Common myeloid progenitor, CD34-positive (primary cell): Measurements from ENCODE around the gene IL6R.

ENCODE experiments used
- CTCF ChIA-PET: fragments of 350-600 bp; sonication (Branson Sonifier 250); formaldehyde crosslinking; loops from one replicate; lab custom pipeline; 2021; ENCODE audit warnings: antibody characterized with exemption; lab: Charles Lee
- POLR2A ChIA-PET: fragments of 350-600 bp; sonication (Branson Sonifier 250); formaldehyde crosslinking; loops from one replicate; lab custom pipeline; 2021; ENCODE audit warnings: antibody characterized with exemption; lab: Charles Lee
- DNase-seq, 3 donors: peaks; one replicate each; pipeline versions ENCODE4 v3.0.0 to v3.0.0-alpha.2; 2013
- H3K27ac ChIP-seq, 2 experiments: 1 replicate in 1 of 2; 2 replicates in 1 of 2; pipeline ENCODE4 v1.7.0; 2013; ENCODE audit warnings: inconsistent platforms in 2 of 2, low read length in 2 of 2, mild to moderate bottlenecking in 2 of 2, low read depth in 1 of 2, moderate library complexity in 1 of 2; ENCODE audit not compliant: severe bottlenecking in 2 of 2, insufficient read depth in 1 of 2, poor library complexity in 1 of 2
- H3K27me3 ChIP-seq, 5 experiments: replicated peaks in 2 of 5; 1 replicate in 3 of 5; 2 replicates in 2 of 5; pipeline versions ENCODE4 v1.6.1 to v1.7.0; 2013; ENCODE audit warnings: low read length in 4 of 5, mild to moderate bottlenecking in 2 of 5, moderate library complexity in 2 of 5, inconsistent platforms in 1 of 5; ENCODE audit not compliant: insufficient read depth in 5 of 5, control insufficient read depth in 4 of 5
- H3K36me3 ChIP-seq, 4 experiments: 1 replicate in 2 of 4; 2 replicates in 2 of 4; pipeline versions ENCODE4 v1.6.1 to v1.7.0; 2013; ENCODE audit warnings: low read length in 3 of 4, control low read depth in 1 of 4, mild to moderate bottlenecking in 1 of 4; ENCODE audit not compliant: control insufficient read depth in 4 of 4, insufficient read depth in 4 of 4
- H3K4me1 ChIP-seq, 4 experiments: 1 replicate in 3 of 4; 2 replicates in 1 of 4; pipeline versions ENCODE4 v1.6.1 to v1.7.1; 2013; ENCODE audit warnings: low read length in 3 of 4, mild to moderate bottlenecking in 3 of 4, control low read depth in 1 of 4, inconsistent platforms in 1 of 4, moderate library complexity in 1 of 4; ENCODE audit not compliant: control insufficient read depth in 4 of 4, insufficient read depth in 4 of 4; ENCODE audit errors: control extremely low read depth in 1 of 4
- H3K4me3 ChIP-seq, 7 experiments: 1 replicate in 4 of 7; 2 replicates in 3 of 7; pipeline versions ENCODE4 v1.5.1 to v1.7.0; 2013; ENCODE audit warnings: mild to moderate bottlenecking in 7 of 7, low read length in 6 of 7, moderate library complexity in 6 of 7, inconsistent platforms in 2 of 7, low read depth in 2 of 7, control low read depth in 1 of 7; ENCODE audit not compliant: insufficient read depth in 4 of 7, control insufficient read depth in 1 of 7; ENCODE audit errors: extremely low read depth in 1 of 7
- H3K9me3 ChIP-seq, 5 experiments: 1 replicate in 4 of 5; 2 replicates in 1 of 5; pipeline versions ENCODE4 v1.6.1 to v1.7.1; 2013; ENCODE audit warnings: low read length in 4 of 5, mild to moderate bottlenecking in 2 of 5, inconsistent platforms in 1 of 5, low read depth in 1 of 5, moderate library complexity in 1 of 5; ENCODE audit not compliant: control insufficient read depth in 4 of 5, insufficient read depth in 2 of 5; ENCODE audit errors: control extremely low read depth in 1 of 5
- WGBS: methylation state at CpG from one replicate; pipeline ENCODE4 v1.1.5; 2013; ENCODE audit not compliant: insufficient coverage; 5-methylcytosine and 5-hydroxymethylcytosine counted together

Gene IL6R

GRCh38 chr1:154440036-154440804, 35.1 kb downstream of the IL6R start:
- CTCF ChIA-PET, result interaction anchor here (1.3 to 2.1 kb wide), 2 partner anchors 28 to 106 kb away, joined by 3 to 5 read pairs; no protein-coding TSS in a partner anchor
- DNase-seq, result no peak
- Histone ChIP-seq H3K4me1 (peaks cover 0 to 20% (median 14%) of the 10 kb centered on the region in 4 experiments), H3K9me3 (no peaks in the 10 kb centered on the region), H3K27me3 (peaks cover 0 to 2% (median 0%) of the 10 kb centered on the region in 5 experiments), H3K4me3 (no peak overlapping the region), H3K36me3 (peaks cover 3 to 31% (median 13%) of the 10 kb centered on the region in 4 experiments), H3K27ac (no peak overlapping the region)
- 96% methylated on average over 4 of the region's 6 CpGs for WGBS
- POLR2A ChIA-PET, result no interaction called here

DNA sequence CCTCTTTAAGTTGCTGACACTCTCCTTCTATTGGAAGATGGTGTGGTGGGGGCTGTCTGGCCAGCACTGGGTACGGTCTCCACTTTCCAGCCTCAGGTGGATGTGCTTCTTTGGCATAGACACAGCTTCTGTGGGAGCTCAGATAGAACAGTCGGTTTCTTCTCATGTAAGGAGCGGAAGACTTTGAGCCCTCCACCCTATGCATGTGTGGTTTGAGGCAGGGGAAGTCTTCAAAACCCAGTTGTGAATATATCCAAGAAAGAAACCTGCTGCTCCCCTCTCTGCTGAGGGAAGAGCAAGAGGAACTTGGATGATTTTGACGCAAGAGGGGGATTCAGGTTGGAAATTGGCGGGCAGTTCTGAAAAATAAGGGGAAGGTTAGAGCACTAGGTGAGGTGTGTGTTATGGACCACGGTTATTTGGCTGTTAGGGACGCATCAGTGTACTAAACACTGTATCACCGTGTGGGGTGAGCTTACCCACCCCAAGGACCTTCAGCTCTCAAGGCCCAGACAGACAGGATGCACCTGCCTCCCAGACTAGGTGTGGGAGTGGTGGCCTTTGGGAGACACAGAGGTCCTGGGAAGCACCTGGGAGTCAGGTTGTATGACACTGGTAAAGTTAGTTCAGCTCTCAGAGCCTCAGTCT, 36.2 kb downstream of the IL6R start:
- 83% methylated on average over 4 of the region's 8 CpGs for WGBS
- POLR2A ChIA-PET, result no interaction called here
- H3K36me3 ChIP-seq, result peaks cover 4 to 27% (median 12%) of the 10 kb centered on the region in 4 experiments
- no peaks in the 10 kb centered on the region for H3K9me3 ChIP-seq
- peaks cover 0 to 20% (median 15%) of the 10 kb centered on the region in 4 experiments for H3K4me1 ChIP-seq
- H3K27me3 ChIP-seq, result peaks cover 0 to 2% (median 0%) of the 10 kb centered on the region in 5 experiments
- H3K4me3 ChIP-seq, result no peak overlapping the region
- H3K27ac ChIP-seq, result no peak overlapping the region
- DNase-seq, result peak in 1 of 3 donors; percentile 14
- CTCF ChIA-PET, result interaction anchor here (1.0 to 3.8 kb wide), 10 partner anchors 9 to 116 kb away, joined by 3 to 16 read pairs (median 6); partner anchors contain the start of genes ATP8B2 and IL6R

DNA sequence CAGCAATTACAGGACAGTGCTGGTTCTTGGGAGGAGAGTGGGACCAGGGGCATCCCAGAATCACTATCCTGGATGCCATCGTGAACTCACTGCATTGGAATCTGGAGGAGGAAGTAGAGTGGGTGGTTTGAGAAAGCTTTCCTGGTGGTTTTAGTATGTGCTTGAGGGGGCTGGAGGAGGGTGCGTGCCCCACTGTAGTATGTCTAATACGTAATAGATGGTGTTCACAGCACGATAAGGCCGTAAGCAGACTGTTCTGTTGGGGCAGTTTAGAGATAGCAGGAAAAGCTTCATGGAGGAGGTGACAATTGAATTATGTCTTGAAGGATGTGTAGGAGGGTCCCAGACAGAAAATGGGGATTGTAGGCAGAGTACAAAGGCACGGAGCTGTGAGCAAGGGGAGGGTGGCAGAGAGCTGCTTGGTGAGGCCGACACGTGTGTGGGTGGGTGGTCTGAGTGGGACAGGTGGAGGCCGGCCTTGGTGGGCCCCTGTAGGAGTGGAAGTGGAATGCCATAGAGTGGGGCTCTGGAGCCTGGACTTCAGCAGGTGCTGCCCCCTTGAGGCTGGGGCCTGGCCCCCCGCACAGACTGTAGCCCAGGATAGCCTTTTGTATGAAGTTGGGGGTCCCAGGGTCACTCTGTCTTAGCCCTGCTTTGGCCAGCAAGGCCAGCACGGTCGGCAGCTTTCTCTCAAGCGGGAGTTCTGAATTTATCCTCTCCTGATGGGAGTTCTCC, 37.0 kb downstream of the IL6R start:
- H3K4me1 ChIP-seq, result peaks cover 0 to 20% (median 15%) of the 10 kb centered on the region in 4 experiments
- peaks cover 6 to 28% (median 12%) of the 10 kb centered on the region in 4 experiments for H3K36me3 ChIP-seq
- no peak overlapping the region for H3K27ac ChIP-seq
- no peaks in the 10 kb centered on the region for H3K9me3 ChIP-seq
- peaks cover 0 to 2% (median 0%) of the 10 kb centered on the region in 5 experiments for H3K27me3 ChIP-seq
- peak in 1 of 3 donors; percentile 23 for DNase-seq
- 92% methylated on average over 13 of the region's 13 CpGs for WGBS
- ChIA-PET POLR2A (interaction anchor here (0.6 kb wide), 1 partner anchor 542 kb away, joined by 4 read pairs; no protein-coding TSS in a partner anchor), CTCF (interaction anchor here (0.7 to 3.8 kb wide), 16 partner anchors 9 to 117 kb away, joined by 3 to 16 read pairs (median 4); partner anchors contain the start of genes ATP8B2 and IL6R)
- H3K4me3 ChIP-seq, result no peak overlapping the region

- Histone ChIP-seq H3K27me3 (peaks cover 0 to 2% (median 0%) of the 10 kb centered on the region in 5 experiments), H3K9me3 (no peaks in the 10 kb centered on the region), H3K4me1 (peaks cover 0 to 20% (median 15%) of the 10 kb centered on the region in 4 experiments), H3K4me3 (no peak overlapping the region), H3K36me3 (peaks cover 8 to 32% (median 12%) of the 10 kb centered on the region in 4 experiments), H3K27ac (no peak overlapping the region)
- CTCF ChIA-PET, result interaction anchor here (0.6 to 3.8 kb wide), 16 partner anchors 11 to 108 kb away, joined by 3 to 16 read pairs (median 4); partner anchors contain the start of gene IL6R
- POLR2A ChIA-PET, result no interaction called here
- DNase-seq, result no peak
- WGBS, result 97% methylated on average over 7 of the region's 8 CpGs
These were observed 38.3 kb downstream of the IL6R start for GRCh38 chr1:154443274-154444013.

DNA sequence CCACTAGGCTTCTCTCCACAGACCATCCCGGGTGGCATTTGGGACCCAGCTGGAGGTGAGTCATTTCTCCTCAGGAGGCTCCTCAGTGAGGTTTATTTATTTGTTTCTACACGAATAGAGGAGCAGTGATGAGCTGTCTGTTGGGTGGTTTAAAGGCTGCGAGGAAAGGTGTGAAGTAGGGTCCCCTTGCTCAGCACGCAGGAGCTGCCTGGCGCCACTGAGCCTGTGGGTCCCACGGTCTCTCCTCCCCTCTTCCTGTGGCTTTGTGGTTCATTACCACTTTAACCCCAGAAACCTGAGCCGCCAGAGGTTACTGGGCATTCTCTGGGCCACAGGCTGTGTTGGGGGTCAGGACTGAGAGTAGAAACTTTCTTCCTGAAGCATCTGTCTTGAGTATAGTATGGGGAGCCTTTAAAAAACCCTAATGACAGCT, 39.9 kb downstream of the IL6R start:
- ChIA-PET CTCF (interaction anchor here (0.8 to 2.8 kb wide), 9 partner anchors 18 to 102 kb away, joined by 3 to 11 read pairs (median 4); partner anchors contain the start of gene IL6R), POLR2A (interaction anchor here (0.6 kb wide), 1 partner anchor 69 kb away, joined by 7 read pairs; no protein-coding TSS in a partner anchor)
- H3K9me3 ChIP-seq, result no peaks in the 10 kb centered on the region
- DNase-seq, result peak in 2 of 3 donors; percentile 37 to 63
- peaks cover 9 to 42% (median 16%) of the 10 kb centered on the region in 4 experiments for H3K36me3 ChIP-seq
- H3K4me1 ChIP-seq, result peaks cover 0 to 20% (median 13%) of the 10 kb centered on the region in 4 experiments
- H3K4me3 ChIP-seq, result no peak overlapping the region
- peaks cover 0 to 2% (median 0%) of the 10 kb centered on the region in 5 experiments for H3K27me3 ChIP-seq
- 17% methylated on average over 3 of the region's 7 CpGs for WGBS
- H3K27ac ChIP-seq, result no peak overlapping the region

GRCh38 chr1:154446292-154446691, 41.1 kb downstream of the IL6R start:
- Histone ChIP-seq H3K27ac (no peak overlapping the region), H3K4me3 (no peak overlapping the region), H3K27me3 (peaks cover 0 to 2% (median 0%) of the 10 kb centered on the region in 5 experiments), H3K9me3 (no peaks in the 10 kb centered on the region), H3K4me1 (peaks cover 0 to 17% (median 13%) of the 10 kb centered on the region in 4 experiments), H3K36me3 (peaks cover 7 to 45% (median 19%) of the 10 kb centered on the region in 4 experiments)
- 75% methylated on average over 4 of the region's 10 CpGs for whole genome bisulfite sequencing
- DNase-seq, result no peak
- CTCF ChIA-PET, result interaction anchor here (1.2 kb wide), 1 partner anchor 15 kb away, joined by 3 read pairs; no protein-coding TSS in a partner anchor
- POLR2A ChIA-PET, result no interaction called here
